ENCODE data around the gene LYPLA2.

The LYPLA2 gene

DNA sequence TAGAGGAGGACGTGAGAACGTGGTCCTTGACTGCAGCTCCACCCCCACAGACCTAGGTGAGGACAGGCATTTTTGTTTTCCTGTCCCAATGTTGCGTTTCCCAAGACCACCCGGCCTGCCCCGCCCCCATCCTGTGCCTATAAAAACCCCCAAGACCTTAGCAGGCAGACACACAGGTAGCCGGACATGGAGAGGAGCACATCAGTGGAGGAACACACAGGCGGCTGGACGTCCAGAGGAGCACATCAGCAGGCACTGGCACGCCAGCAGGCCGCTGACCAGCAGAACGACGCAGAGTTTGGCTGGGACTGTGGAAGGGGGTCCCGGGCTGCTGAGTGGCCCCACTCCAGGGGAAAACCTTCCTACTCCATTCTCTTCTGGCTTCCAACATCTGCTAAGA is 47.0 kb downstream of the LYPLA2 start:
- DNase-seq (ENCODE audit: low spot score), result no peak

DNA sequence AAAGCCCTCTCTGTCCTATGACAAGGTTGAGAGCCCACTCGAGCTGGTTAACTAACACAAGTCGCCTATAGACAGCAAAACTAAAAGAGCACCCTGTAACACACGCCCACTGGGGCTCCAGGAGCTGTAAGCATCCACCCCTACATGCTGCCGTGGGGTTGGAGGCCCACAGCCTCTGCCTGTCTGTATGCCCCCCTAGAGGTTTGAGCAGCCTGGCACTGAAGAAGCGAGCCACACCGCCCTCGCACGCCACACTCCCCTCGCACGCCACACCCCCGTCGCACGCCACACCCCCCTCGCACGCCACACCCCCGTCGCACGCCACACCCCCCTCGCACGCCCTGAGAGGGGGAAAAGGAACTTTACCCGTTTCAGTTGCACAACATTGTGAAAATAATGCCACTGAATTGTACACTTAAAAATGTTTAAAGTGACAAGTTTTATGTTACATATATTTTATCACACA is 47.5 kb downstream of the LYPLA2 start:
- no peak for DNase-seq (ENCODE audit: low spot score)

DNA sequence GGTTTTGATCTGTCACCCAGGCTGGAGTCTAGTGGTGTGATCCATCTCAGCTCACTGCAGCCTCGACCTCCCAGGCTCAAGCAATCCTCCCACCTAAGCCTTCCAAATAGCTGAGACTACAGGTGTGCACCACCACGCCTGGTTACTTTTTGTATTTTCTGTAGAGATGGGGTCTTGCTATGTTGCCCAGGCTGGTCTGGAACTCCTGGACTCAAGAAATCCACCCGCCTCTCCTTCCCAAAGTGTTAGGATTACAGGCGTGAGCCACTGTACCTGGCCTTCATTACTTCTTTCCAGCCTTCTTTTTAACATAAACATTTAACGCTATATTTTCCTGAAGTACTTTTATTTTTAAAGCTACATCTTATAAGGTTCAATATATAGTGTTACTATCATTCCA is 52.7 kb downstream of the LYPLA2 start:
- no peak for DNase-seq (ENCODE audit: low spot score)

Data from cerebellar cortex (tissue), 1 donor.